HL-60/S4 treated with retinoic acid at 250 ng/mL for 4 days and 3 days (cell line): ENCODE measurements around the gene PLXDC1.
"Not testable (repeated sequence)": the region's sequence is repeated elsewhere in the genome, so short reads cannot be mapped to it uniquely, and the experiment has no call there.

ENCODE experiments used
- in situ Hi-C: fragments of 300-500 bp; cut with MboI; formaldehyde crosslinking; loops from 2 replicates; pipeline ENCODE4 v1.7.0; 2022; ENCODE audit warnings: low sequenced_read_pairs

The PLXDC1 gene

GRCh38 chr17:39020037-39020436 is 131.4 kb downstream of the PLXDC1 start:
- in situ Hi-C loops = not testable (repeated sequence)

GRCh38 chr17:39018267-39019134 is 132.9 kb downstream of the PLXDC1 start:
- in situ Hi-C loops = no loop called here

DNA sequence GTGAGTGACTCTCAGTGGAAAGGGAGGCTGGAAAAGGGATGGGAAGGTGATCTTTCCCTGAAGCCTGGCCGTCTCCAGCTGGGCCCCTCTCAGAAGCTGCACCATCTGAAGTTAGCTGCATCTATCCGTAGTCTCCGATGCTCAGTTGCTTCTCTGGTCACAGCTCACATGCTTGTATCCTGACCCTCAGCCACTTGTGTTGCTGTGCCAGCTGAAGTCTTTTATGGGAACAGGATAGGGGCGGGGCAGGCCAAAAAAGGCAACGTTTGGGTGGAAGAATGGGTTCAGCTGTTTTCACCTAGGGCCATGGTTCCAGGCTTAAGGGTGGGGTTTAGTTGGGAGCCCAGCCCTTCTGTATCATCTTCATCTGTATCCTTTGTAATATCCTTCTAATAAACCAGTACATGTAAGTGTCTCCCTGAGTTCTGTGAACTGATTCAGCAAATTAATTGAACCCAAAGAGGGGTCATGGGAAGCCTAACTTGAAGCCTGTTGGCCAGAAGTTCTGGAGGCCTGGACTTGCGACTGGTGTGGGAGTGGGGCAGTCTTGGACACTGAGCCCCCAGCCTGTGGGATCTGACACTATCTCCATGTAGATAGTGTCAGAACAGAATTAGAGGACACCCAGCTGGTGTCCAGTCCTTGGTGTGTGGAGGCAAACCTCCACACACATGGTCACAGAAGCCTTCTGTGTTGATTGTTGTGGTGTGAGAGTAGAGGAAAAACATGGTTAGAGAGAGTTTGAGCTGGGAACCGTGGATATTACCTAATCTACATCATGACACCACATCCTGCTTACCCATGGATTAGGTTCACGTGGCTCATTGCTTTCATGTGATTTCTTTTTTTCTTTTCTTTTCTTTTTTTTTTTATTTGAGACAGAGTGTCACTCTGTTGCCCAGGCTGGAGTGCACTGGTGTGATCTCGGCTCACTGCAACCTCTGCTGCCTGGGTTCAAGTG is 135.0 kb downstream of the PLXDC1 start:
- in situ Hi-C loops = no loop called here

- in situ Hi-C loops = no loop called here
Measured at GRCh38 chr17:39015546-39015935, 135.9 kb downstream of the PLXDC1 start.

- in situ Hi-C loops = no loop called here
Measured at GRCh38 chr17:39014795-39015545, 136.5 kb downstream of the PLXDC1 start.

DNA sequence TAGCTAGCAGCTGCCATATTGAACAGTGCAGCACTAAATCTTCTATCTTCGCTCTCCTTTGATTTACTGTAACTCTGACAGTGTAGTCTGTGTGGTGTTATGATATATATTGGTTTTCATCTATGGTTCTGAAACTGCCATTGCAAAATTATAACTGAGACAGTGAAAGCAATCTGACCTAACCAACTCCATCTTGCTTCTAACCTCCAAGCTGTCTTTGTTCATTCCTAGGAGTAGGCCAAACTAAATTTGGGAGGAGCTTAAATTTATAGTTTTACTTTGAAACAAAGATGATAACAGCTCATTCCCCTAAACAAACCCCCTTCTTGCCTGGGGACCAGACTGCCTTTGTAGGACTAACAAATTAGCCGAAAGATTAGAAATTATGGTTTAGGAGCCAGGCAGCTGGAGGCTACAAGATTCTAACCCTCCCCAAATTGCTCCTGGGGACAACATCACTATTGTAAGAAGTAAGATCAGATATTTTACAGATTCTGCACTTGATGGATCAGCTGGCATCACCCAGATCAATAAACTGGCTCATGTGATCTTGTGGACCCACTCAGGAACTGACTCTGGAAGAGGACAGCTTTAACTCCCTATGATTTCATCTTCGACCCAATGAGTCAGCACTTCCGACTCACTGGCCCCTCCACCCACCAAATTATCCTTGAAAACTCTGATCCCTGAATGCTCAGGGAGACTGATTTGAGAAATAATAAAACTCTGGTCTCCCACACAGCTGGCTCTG is 137.2 kb downstream of the PLXDC1 start:
- in situ Hi-C loops = no loop called here
